GM21447 (cell line): ENCODE measurements around the gene PLSCR1.
"Not testable (repeated sequence)": the region's sequence is repeated elsewhere in the genome, so short reads cannot be mapped to it uniquely, and the experiment has no call there.

Experiments
- ATAC-seq: cut with Tn5 transposase; IDR thresholded peaks from one replicate; pipeline ENCODE4 v1.9.1; 2021; ENCODE audit not compliant: unreplicated experiment

PLSCR1 gene

DNA sequence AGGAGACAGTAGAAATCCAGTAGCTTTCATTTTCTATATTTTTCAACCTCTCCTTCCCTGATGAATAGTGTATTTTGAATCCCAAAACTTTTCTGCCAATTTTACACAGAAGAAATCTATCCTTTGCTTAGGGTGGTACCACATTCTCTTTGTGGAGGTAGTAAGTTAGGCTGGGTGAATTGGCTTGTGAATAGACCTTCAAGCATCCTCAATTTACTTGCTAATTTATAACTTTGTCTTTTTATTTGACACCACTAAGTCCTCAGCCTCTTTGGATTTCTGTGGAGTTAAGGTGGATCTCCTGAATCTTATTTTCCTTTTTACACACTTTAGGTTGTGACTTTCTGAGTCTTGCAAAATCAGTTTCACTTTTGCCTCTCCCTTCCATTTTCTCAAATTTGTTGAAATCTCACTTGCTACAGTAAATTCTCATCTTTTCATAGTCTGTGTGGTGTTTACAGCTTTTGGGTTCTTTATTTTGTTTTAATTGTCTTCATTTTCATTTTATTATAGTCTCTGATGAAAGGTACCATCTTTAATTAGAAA is 5.7 kb upstream of the PLSCR1 start:
- ATAC-seq, result peak; percentile 30

DNA sequence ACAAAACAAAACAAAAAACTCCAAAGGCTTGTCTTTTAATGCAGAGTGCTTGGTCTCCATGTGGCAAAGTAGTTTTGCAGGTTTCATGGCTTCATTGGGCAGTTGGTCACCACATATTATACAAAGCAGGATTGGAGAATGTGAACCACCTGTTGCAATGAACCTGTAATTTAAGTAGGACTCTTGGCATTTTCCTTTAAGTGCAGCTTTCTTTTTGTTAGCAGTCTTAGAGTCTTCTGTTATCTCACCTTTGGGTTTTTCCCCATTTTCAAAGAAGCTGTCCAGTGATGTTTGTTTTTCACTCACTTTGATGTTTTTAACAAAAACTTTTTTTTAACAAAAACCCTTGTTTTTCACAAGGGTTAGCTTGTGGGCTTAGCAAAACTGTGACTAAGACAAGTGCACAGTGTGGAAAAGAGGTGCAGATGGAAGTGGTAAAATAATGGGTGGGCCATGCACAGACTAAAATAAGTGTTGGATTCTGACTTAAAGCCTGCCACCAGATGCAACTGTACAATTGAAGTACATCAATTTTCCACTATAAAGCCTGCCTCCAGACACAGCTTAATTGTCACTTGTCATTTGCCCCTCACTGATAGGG is 2.9 kb upstream of the PLSCR1 start:
- ATAC-seq, result no peak

- ATAC-seq, result no peak
Observed at GRCh38 chr3:146546366-146546965, 2.1 kb upstream of the PLSCR1 start.

GRCh38 chr3:146544929-146545528 is 622 bp upstream of the PLSCR1 start:
- no peak for ATAC-seq

DNA sequence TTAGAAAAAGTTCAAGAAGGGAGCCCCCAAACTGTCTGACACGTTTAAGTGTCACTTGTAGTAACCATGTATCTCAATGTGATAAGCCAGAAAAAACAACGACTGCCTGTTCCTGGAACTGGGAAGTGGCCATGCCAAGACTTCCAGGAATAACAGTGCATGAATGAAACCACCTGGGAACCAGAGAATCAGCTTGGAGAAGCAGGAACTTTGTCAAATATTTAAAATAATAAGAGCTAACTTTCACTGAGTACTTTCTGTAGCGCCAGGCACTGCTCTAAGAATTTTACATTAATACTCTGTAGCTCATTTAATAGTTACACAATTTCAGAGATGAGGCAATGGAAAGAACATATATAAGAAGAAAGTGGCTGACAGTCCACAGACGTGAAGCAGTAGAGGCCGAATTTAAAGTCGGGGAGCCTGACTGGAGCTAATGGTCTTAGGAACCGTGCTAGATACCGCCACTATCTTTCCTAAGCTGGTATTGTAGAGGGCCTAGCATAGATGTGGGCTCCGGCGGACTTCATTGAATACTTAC is 876 bp downstream of the PLSCR1 start:
- ATAC-seq, result peak; percentile 18

DNA sequence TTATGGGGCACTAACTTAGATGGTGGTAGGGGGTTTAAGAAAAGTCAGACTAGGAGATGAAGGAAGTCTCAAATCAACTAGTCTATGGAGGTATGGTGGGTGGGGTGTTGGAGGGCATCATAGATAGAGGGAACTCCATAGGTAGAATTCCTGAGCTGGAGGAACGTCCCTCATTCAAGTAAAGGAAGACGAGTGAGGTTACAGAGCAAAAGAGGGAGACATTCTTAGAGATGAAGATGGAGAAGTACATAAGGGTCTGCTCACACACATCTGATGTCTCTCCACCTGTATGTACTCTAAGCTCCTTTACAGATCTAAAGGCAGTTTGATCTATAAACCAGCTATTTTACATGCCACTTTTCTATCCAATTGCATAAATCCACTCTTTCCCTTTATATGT is 1.4 kb downstream of the PLSCR1 start:
- no peak for ATAC-seq

- ATAC-seq, result no peak
Observed at GRCh38 chr3:146542179-146542578, 2.2 kb downstream of the PLSCR1 start.

DNA sequence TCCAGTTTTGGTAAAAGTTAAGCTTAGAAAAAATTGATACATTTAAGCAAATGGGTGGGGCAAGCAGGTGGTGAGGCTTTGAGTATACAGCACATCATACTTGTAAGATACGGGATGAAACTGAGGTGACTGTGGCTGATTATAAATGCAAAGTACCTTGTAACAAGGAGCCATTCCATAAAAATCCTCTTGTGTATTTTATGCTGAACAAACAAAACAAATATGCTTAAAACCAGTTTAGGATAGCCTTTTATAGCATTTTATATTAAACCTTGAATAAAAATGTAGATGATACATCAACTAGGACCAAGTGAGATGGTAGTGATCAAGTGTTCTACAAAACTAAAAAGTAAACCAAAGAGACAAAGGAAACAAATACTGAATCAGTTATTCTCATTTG is 3.4 kb downstream of the PLSCR1 start:
- ATAC-seq, result no peak

GRCh38 chr3:146540236-146540635 is 4.2 kb downstream of the PLSCR1 start:
- no peak for ATAC-seq

DNA sequence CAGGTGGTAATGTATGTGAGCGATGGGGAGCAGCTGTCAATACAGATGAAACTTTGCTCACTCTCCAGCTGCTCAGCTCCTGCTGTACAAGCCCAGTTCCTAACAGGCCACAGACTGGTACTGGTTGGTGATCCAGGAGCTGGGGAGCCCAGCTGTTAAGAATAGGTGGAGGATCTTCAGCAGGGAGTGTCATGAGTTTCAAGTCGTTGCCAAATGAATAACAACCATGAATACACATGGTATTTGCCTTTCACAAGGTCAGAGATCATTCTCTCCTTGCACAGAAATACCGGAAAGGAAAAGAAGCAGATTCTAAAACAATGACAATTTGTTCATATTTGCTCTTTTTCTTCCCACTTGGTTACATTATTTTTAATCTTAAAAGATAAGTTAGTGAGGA is 5.1 kb downstream of the PLSCR1 start:
- ATAC-seq, result no peak

DNA sequence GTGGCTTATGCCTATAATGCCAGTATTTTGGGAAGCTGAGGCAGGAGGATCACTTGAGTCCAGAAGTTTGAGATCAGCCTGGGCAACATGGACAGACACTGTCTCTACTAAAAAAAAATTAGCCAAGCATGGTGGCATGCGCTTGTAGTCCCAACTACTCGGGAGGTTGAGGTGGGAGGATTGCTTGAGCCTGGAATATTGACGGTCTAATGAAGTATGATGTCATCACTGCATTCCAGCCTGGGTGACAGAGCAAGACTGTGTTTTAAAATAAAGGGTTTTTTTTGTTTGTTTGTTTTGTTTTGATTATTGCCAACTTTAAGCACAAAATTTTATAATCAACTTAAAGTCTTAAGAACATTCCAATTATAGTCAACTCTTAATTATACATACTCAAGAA is 6.8 kb downstream of the PLSCR1 start:
- no peak for ATAC-seq

DNA sequence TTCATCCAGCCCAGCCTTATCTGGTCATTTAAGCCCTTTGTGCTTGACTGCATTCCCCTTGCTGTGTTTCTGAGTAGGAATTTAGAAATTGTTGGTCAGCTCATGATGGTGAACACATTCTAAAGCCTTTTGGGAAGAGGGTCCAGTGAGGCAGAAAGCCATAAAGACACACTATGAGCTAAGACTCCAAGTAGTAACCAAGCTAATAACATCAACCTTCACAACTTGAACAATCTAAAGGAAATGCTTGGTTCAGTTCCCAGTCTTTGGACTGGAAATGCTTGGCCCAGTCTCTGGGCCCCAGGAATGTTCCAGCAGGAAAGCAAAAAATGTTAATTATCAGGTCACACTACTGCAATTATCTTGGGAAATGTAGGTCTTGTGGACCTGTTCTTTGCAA is 7.7 kb downstream of the PLSCR1 start:
- ATAC-seq, result no peak

DNA sequence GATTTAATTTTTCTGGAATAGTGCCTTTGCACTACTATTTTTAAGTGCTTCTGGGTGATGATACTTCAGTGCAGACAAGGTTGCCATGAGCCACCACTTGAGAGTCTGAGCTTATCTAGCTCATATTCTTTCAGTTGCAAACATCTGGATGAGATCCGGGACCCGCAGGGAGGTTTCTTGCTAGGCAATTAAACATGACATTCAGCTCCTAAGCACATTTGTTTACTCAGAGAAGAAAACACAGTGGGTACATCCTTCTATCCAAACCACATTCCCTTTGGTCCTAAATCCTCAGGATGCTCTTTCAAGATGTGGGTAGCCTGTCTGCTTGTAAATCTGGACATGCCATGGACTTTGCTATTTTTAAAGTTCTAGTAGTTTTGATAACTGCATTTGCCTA is 12.0 kb downstream of the PLSCR1 start:
- ATAC-seq, result no peak

GRCh38 chr3:146530609-146531008 is 13.8 kb downstream of the PLSCR1 start:
- ATAC-seq, result no peak

- no peak for ATAC-seq
Observed at GRCh38 chr3:146529021-146529420, 15.4 kb downstream of the PLSCR1 start.

DNA sequence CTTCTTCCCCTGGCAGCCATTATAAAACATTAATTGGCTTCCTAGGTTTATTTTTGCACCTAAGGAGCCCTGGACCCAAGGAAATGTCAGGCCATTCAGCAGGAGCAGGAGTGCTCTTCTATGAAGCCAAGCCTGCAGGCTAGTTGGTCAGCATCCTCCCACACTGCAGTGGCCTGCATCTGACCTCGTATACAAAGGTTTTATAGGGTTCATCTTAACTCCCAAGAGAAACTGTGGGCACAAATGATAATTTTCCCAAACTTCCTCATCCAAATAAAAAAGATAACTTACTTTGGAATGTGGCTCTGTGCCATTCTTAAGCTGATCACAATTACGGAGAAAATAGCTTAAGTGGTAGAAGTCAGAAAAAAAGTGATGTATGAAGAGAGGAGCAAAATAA is 19.4 kb downstream of the PLSCR1 start:
- no peak for ATAC-seq

- no peak for ATAC-seq
Observed at GRCh38 chr3:146523531-146523930, 20.9 kb downstream of the PLSCR1 start.

DNA sequence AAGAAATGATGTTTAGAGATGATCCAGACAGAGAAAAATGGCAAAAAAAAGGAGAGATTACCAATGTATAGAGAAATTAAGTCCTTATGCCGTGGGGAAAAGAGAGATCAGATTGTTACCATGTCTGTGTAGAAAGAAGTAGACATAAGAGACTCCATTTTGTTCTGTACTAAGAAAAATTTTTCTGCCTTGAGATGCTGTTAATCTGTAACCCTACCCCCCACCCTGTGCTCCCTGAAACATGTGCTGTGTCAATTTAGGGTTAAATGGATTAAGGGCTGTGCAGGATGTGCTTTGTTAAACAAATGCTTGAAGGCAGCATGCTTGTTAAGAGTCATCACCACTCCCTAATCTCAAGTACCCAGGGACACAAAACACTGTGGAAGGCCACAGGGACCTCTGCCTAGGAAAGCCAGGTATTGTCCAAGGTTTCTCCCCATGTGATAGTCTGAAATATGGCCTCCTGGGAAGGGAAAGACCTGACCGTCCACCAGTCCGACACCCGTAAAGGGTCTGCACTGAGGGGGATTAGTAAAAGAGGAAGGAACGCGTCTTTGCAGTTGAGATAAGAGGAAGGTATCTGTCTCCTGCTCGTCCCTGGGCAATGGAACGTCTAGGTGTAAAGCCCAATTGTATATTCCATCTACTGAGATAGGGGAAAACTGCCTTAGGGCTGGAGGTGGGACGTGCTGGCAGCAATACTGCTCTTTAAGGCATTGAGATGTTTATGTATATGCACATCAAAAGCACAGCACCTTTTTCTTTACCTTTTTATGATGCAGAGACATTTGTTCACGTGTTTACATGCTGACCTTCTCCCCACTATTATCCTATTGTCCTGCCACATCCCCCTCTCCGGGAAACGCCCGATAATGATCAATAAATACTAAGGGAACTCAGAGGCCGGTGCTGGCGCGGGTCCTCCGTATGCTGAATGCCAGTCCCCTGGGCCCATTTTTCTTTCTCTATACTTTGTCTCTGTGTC is 21.9 kb downstream of the PLSCR1 start:
- ATAC-seq, result not testable (repeated sequence)

DNA sequence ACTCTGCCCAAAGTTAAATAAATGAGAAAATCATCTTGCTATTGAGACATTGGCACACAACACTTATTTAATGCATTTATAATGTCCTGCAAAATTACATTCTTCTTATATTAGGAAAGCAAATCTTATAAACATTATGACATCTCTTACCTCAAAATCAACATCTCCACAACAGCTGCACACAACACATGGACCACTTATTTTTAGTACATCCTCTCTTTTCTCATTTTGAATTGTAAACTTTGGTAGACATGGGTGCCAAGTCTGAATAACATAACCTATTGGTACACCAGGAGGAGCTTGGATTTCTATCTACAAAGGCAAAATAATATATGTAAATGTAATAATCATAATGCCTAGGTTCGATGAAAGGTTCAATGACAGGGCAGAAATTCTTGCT is 23.0 kb downstream of the PLSCR1 start:
- ATAC-seq, result no peak

DNA sequence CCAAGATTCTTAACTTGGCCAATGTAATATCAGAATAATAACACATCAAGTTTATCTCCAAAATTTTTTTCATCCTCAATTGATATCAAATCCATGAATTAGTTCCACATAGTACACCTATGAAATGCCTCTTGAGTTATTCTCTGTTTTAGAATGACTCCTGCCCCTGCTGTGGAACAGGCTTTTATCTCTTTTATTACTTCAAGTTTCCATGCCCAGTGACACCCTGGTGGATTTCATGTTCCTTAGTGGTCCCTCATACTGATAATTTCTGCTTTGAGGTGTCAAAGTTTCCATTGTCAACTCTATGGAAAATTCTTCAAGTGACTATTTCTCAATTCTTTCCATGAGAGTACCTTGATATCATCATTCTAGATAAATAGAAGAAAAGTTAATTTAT is 24.6 kb downstream of the PLSCR1 start:
- no peak for ATAC-seq
